Dendritic cell treated with granulocyte-macrophage colony-stimulating factor and Interleukin-4, amounts not matched to agents 40 ng/mL and 50 ng/mL, for 4 days (primary cell): Measurements from ENCODE around the gene FAM170B.

Source experiments
- H3K27ac Mint-ChIP-seq: one replicate; pipeline ENCODE4 v1.8.0; 2022; ENCODE audit warnings: mild to moderate bottlenecking, mixed read lengths
- H3K27me3 Mint-ChIP-seq: one replicate; pipeline ENCODE4 v1.8.0; 2022; ENCODE audit warnings: mild to moderate bottlenecking, mixed read lengths
- H3K36me3 Mint-ChIP-seq: one replicate; pipeline ENCODE4 v1.8.0; 2022; ENCODE audit warnings: low read depth, mixed read lengths
- H3K4me1 Mint-ChIP-seq: one replicate; pipeline ENCODE4 v1.8.0; 2022; ENCODE audit warnings: low read depth, mixed read lengths
- H3K4me3 Mint-ChIP-seq: one replicate; pipeline ENCODE4 v1.8.0; 2022; ENCODE audit warnings: mild to moderate bottlenecking, moderate library complexity, mixed read lengths
- H3K9me3 Mint-ChIP-seq: one replicate; pipeline ENCODE4 v1.8.0; 2022; ENCODE audit warnings: mixed read lengths
- intact Hi-C: fragments of 100-400 bp; cut with micrococcal nuclease; formaldehyde crosslinking; loops from one replicate; pipeline ENCODE4 v1.15.0; 2022

FAM170B gene

DNA sequence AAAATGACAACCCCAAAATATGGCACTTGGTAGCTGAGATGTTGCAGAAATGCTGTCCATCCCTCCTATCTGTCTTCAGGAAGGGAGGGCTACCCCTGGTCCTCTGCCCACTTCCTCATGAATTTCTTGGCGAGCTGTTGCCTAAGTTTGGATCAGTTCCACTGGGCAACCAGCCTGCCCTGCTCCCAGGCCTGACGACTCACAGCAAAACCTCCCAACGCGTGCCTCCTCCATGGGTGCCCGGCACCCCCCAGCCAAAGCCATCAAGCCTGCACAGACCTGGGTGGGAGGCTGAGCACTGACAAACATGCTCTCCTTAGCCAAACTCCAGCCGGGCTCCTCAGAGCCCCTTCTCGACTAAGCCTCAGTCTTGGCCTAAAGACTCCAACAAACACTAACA, 27.4 kb downstream of the FAM170B start:
- Mint-ChIP-seq H3K4me1 (peaks cover 14% of the 10 kb centered on the region), H3K27me3 (peaks cover 24% of the 10 kb centered on the region), H3K4me3 (no peak overlapping the region), H3K27ac (no peak overlapping the region), H3K36me3 (no peaks in the 10 kb centered on the region), H3K9me3 (no peaks in the 10 kb centered on the region)
- intact Hi-C loops: no loop called here

DNA sequence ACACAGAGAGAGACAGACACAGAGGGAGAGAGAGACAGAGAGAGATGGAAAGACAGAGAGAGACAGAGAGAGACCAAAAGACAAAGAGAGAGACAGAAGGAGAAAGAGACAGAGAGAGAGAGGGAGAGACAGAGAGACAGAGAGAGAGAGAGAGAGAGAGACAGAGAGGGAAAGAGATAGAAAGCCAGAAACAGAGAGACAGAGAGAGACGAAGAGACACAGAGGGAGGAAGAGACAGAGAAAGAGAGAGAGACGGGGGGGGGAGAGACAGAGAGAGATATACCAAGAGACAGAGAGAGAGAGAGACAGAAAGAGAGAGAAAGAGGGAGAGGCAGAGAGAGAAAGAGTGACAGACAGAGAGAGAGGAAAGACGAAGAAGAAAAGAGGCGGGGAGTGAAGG, 28.7 kb downstream of the FAM170B start:
- intact Hi-C loops: no loop called here

DNA sequence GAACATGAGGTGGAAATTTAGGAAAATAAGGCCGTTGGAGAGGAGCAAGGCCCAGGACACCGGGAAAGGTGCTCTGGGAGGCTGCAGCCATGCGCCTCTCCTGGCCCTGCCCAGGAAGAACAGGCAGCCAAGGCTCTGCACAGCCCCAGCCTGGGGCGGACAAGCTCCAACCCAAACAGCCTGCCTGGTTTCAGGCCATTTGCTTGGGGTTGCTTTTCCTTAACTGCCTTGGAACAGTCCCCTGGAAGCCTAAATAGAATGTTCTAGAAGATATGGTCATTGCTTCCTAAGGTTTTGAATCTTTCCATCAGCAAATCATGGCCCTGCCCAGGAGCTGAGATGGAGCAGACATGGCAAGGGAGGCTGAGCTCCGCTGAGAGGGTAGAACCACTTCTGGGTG, 29.5 kb downstream of the FAM170B start:
- Mint-ChIP-seq H3K4me3 (no peak overlapping the region), H3K9me3 (no peaks in the 10 kb centered on the region), H3K36me3 (no peaks in the 10 kb centered on the region), H3K4me1 (peaks cover 14% of the 10 kb centered on the region), H3K27me3 (peaks cover 16% of the 10 kb centered on the region), H3K27ac (no peak overlapping the region)
- intact Hi-C loops: no loop called here

More for the DNA sequence above, 28.7 kb downstream of the FAM170B start:
- Mint-ChIP-seq H3K36me3 (no peaks in the 10 kb centered on the region), H3K4me3 (no peak overlapping the region), H3K9me3 (no peaks in the 10 kb centered on the region), H3K27ac (peak overlapping the region; percentile 0), H3K4me1 (peaks cover 14% of the 10 kb centered on the region), H3K27me3 (peaks cover 17% of the 10 kb centered on the region)

DNA sequence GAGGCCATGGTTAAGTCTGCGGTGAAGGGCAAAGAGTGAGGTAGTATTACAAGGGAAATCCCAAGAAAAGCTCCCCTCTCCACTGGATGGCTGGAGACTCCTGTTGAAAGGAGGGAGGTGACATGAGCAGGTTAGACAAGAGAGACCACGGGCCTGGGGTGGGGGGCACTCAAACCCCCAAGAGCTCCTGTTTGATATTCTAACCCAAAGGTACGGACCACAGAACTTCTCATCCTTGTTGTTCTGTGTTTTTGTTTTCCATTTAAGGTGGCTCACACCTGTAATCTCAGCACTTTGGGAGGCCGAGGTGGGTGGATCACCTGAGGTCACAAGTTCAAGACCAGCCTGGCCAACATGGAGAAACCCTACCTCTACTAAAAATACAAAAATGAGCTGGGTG, 30.1 kb downstream of the FAM170B start:
- Mint-ChIP-seq H3K4me1 (peaks cover 14% of the 10 kb centered on the region), H3K36me3 (no peaks in the 10 kb centered on the region), H3K9me3 (no peaks in the 10 kb centered on the region), H3K27ac (no peak overlapping the region), H3K4me3 (no peak overlapping the region), H3K27me3 (peaks cover 16% of the 10 kb centered on the region)
- intact Hi-C loops: no loop called here

DNA sequence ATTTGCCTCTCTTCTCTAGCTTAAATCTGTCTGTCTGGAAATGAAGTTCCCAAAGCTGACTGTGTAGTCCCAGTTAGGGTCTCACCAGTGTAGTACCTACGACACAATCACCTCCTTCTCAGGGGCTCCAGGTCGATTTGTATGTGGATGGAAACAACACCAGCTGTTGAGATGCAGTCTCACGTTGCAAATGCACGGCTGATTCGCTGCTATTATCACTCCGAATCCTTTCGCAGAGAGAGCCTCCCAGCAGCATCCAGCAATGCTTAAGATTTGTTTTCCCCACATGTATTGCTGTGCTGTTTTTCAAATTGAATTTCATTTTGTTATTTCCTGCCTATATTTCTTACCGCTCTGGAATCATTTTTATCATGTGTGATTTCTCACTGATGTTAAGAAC, 34.8 kb downstream of the FAM170B start:
- no peaks in the 10 kb centered on the region for H3K4me1 Mint-ChIP-seq
- no peak overlapping the region for H3K27ac Mint-ChIP-seq
- intact Hi-C loops: no loop called here
- peaks cover 10% of the 10 kb centered on the region for H3K27me3 Mint-ChIP-seq
- no peaks in the 10 kb centered on the region for H3K36me3 Mint-ChIP-seq
- H3K9me3 Mint-ChIP-seq: no peaks in the 10 kb centered on the region
- H3K4me3 Mint-ChIP-seq: no peak overlapping the region

DNA sequence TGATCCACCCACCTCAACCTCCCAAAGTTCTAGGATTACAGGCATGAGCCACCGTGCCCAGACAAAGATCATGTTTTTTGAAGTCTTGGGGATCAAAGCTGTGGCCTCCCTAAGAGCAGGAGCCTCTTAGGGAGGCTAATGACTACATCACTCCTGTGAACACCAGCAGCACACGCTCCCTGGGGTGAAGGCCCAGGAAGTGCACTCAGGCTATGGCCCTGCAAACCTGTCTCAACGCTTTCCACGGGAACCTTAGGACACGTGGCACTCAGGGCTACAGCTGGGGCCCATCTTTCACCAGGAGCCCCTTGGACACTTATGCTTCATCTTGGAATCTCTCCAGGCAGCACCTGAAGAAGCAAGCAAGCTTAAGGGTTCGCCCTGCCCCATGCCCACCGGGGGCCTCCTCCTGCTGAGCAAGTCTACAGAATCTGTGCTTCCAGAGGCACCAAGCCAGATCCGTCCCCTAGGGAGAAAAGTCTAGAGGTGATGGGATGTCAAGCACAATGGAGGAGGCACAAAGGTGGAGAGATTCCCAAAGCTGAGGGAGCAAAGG, 36.9 kb downstream of the FAM170B start:
- no peak overlapping the region for H3K4me3 Mint-ChIP-seq
- H3K9me3 Mint-ChIP-seq: no peaks in the 10 kb centered on the region
- peaks cover 14% of the 10 kb centered on the region for H3K27me3 Mint-ChIP-seq
- H3K27ac Mint-ChIP-seq: no peak overlapping the region
- H3K36me3 Mint-ChIP-seq: no peaks in the 10 kb centered on the region
- H3K4me1 Mint-ChIP-seq: no peaks in the 10 kb centered on the region
- intact Hi-C loops: no loop called here

DNA sequence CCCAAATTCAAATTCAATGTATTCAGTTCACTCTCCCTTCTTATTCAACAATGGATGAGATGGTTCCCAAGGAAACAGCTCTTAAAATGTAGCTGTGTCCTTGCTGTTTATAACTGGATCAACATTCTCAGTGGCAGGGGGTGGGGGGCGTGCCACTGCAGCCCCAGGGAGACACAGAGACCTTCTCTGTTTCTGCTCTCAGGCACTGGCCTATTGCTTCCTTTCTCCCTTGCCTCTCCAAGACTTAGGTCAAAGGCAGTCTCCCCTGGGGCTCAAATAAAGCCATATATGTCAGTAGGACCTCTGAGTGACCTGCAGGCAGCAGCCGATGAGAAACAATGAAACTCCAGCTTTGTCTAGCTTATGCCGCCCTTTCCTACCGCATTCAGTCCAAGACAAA, 39.2 kb downstream of the FAM170B start:
- H3K27me3 Mint-ChIP-seq: peaks cover 16% of the 10 kb centered on the region
- no peak overlapping the region for H3K4me3 Mint-ChIP-seq
- no peaks in the 10 kb centered on the region for H3K9me3 Mint-ChIP-seq
- H3K36me3 Mint-ChIP-seq: no peaks in the 10 kb centered on the region
- intact Hi-C loops: no loop called here
- no peaks in the 10 kb centered on the region for H3K4me1 Mint-ChIP-seq
- no peak overlapping the region for H3K27ac Mint-ChIP-seq

DNA sequence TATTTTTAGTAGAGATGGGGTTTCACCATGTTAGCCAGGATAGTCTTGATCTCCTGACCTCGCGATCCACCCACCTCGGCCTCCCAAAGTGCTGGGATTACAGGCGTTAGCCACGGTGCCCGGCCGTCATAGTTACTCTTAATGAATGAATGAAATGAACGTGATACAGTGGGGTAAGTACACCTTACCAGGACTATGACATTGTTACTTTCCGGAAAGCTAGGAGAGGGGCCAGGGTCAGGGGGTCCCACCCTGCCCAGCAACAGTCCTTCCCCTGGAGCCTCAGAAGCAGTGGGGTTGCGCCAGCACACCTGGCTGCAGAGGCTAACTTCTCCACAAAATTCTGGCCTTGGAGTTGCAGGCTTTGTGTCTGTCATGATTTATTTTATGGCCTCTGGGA, 39.9 kb downstream of the FAM170B start:
- no peak overlapping the region for H3K27ac Mint-ChIP-seq

DNA sequence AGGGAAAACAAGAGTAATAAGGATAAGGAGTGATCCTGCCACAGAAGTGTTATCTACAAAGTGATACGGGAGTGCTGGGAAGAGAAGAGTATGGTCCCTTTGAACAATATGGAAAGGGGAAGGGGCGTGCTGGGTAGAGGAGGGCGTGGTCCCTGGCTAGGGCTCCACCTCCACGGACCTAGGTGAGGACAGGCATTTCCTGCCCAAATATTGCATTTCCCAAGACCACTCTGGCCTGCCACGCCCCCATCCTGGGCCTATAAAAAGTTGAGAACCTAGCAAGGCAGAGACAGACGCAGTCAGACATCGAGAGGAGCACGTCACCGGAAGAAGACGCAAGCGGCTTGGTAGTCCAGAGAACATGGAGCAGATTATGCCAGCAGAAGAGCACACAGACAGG, 41.3 kb downstream of the FAM170B start:
- Mint-ChIP-seq H3K36me3 (no peaks in the 10 kb centered on the region), H3K4me1 (no peaks in the 10 kb centered on the region), H3K27me3 (peaks cover 13% of the 10 kb centered on the region), H3K4me3 (no peak overlapping the region), H3K9me3 (peaks cover under 1% of the 10 kb centered on the region), H3K27ac (no peak overlapping the region)
- intact Hi-C loops: no loop called here

More for the DNA sequence above, 39.9 kb downstream of the FAM170B start:
- Mint-ChIP-seq H3K4me1 (no peaks in the 10 kb centered on the region), H3K9me3 (no peaks in the 10 kb centered on the region), H3K36me3 (no peaks in the 10 kb centered on the region), H3K4me3 (no peak overlapping the region), H3K27me3 (peaks cover 15% of the 10 kb centered on the region)
- intact Hi-C loops: no loop called here

DNA sequence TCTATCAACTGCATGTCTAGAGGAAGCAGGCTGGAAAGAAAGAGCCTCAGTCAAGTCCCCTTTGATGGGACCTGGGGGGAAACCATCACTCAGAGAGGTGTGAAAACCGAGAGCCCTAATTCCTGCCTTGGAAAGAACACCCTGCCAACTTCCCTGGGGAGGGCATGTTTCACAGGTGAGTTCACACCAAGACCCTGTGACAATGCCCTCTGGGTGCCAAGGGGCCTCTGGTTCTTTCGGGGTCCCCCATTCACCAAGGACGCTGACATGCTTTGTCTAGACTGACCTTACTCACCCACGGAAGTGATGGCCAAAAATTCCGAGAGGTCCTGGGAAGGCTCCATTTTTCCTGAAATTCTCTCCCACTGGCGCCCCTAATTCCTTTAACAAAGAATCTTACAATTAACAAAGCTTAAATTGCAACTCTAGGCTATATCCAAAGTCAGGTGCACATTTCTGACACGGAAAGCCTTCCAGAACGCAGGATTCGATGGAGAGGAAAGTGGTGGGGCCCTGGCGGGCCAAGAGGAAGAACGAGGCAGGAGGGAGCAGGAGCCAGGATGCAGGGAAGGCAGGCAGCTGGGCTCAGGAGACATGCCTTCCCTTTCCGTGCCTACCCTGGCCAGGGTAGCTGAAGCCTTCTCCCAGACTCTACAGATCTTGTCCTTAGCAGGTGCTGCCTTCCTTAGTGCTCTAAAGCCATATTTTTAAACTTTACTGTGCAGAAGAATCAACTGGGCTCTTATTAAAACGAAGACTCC, 42.2 kb downstream of the FAM170B start:
- H3K9me3 Mint-ChIP-seq: peaks cover 9% of the 10 kb centered on the region
- intact Hi-C loops: no loop called here
- no peaks in the 10 kb centered on the region for H3K4me1 Mint-ChIP-seq
- H3K27ac Mint-ChIP-seq: no peak overlapping the region
- peaks cover 13% of the 10 kb centered on the region for H3K27me3 Mint-ChIP-seq
- no peaks in the 10 kb centered on the region for H3K36me3 Mint-ChIP-seq
- no peak overlapping the region for H3K4me3 Mint-ChIP-seq

DNA sequence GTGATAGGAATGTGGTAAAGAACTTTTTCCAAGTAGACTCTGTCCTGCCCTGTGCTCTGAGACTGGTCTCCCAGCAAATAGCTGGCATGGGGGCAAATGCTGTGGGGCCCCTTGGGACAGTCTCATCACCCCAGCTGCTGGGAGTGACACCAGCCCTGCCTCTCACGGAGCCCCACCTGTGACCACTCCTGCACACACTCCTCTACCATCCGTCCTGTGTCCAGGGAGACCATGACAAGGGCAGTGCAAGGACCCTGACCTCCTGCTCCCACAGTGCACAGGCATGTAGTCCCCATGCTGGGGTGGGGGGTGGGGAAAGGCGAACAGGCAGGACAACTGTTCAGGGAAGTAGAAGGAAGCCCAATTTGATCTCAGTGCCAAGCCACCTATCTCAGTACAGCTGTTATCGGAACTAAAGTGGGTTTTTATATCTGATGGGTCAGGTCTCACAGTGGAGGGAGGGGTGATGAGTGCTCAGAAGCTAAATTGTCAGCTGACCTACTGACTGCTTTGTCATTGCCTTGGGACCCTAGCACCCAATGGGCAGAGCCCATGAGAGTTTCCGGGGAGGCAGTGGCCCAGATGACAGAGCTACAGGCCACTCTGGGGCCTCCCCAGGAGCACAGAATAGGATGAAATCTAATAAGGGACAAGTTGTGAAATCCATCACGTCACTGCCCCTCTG, 43.0 kb downstream of the FAM170B start:
- Mint-ChIP-seq H3K36me3 (no peaks in the 10 kb centered on the region), H3K27ac (no peak overlapping the region), H3K9me3 (peaks cover 15% of the 10 kb centered on the region), H3K4me3 (no peak overlapping the region), H3K27me3 (peaks cover 13% of the 10 kb centered on the region), H3K4me1 (no peaks in the 10 kb centered on the region)
- intact Hi-C loops: no loop called here

DNA sequence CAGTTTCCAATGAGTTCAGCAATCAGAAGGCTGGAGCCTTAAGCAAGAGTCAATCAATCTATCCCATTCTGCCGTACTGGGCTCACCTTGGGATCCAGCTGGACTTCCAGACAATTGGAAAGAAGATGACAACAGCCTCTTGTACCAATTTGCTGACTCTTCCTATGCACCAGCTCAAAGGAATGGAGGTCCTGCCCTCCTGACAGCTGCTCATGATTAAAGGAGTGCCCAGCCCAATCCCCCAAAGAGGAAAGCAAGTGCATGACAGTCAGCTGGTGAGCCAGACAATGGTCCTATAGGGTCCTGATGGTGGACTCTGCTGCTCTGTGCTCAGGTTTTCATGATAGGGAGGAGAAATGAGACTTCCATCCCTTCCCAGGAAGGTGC, 43.6 kb downstream of the FAM170B start:
- Mint-ChIP-seq H3K36me3 (no peaks in the 10 kb centered on the region), H3K27ac (no peak overlapping the region), H3K4me3 (no peak overlapping the region), H3K4me1 (no peaks in the 10 kb centered on the region), H3K9me3 (peaks cover 15% of the 10 kb centered on the region), H3K27me3 (peaks cover 12% of the 10 kb centered on the region)
- intact Hi-C loops: no loop called here

DNA sequence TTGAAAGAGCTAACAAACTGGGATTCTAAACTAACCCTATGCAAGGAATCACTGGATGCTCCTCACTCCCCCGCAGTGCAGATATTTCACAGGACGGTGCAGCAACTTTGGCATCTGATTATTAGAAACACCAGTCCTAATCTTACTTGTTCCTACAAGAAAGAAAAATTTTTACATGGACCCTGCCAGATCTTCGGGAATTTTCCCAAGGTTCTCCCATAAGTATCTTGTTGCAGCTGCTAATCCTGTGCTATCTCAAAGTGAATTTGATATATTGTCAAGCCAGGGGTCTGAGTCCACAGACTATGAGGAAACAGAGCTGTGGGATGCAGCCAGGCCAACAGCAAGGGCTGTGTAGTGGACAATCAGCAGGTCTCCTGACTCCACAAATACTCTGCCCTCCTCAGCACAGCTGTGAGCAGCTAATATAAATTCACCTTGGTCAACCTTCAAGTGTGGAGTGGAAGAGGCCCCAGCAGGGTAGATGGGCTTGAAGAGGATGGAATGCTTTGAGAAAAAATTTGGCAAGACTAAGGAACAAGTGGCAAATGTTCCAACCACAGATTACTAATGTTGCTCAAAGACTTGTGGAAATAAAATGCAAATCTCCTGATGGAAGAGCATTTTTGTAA, 44.1 kb downstream of the FAM170B start:
- no peaks in the 10 kb centered on the region for H3K4me1 Mint-ChIP-seq
- H3K36me3 Mint-ChIP-seq: no peaks in the 10 kb centered on the region
- no peak overlapping the region for H3K27ac Mint-ChIP-seq
- H3K27me3 Mint-ChIP-seq: peaks cover 11% of the 10 kb centered on the region
- peaks cover 15% of the 10 kb centered on the region for H3K9me3 Mint-ChIP-seq
- intact Hi-C loops: no loop called here
- H3K4me3 Mint-ChIP-seq: no peak overlapping the region

DNA sequence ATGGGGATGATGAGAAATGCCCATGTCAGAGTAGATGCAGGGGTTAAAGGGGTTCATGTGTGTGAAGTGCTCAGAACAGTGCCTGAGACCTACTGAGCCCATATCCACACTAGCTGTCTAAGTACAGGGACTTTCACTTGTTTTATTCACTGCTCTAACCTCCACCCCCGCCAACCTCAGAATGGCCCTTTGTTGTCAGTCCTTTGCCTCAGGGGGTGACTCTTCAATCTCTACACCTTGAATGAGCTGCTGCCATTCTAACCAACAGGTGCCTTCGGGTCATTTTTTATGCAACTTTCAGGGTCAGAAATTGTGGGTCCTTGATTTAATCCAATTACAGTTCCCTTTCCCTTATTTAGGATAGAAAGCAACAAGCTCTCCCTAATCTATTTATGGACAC, 44.7 kb downstream of the FAM170B start:
- intact Hi-C loops: no loop called here
- Mint-ChIP-seq H3K9me3 (peaks cover 15% of the 10 kb centered on the region), H3K4me1 (no peaks in the 10 kb centered on the region), H3K27ac (no peak overlapping the region), H3K36me3 (no peaks in the 10 kb centered on the region), H3K27me3 (peaks cover 11% of the 10 kb centered on the region), H3K4me3 (no peak overlapping the region)
